BLaER1 treated with 17β-estradiol and CSF1 and Interleukin-3, amounts not matched to agents 10 nM and 100 nM (cell line): Measurements from ENCODE around the gene CDHR3.

Source experiments
- H3K27ac ChIP-seq, 11 experiments: shearing (Covaris generic); formaldehyde crosslinking; 2 replicates each; pipeline ENCODE4 v1.8.1; 2022
- H3K27me3 ChIP-seq, 11 experiments: shearing (Covaris generic); formaldehyde crosslinking; 2 replicates each; pipeline ENCODE4 v1.8.1; 2022
- H3K36me3 ChIP-seq, 11 experiments: shearing (Covaris generic); formaldehyde crosslinking; 2 replicates each; pipeline ENCODE4 v1.8.1; 2022
- H3K4me1 ChIP-seq, 10 experiments: shearing (Covaris generic); formaldehyde crosslinking; 2 replicates each; pipeline ENCODE4 v1.8.1; 2022
- H3K4me2 ChIP-seq, 11 experiments: shearing (Covaris generic); formaldehyde crosslinking; 2 replicates each; pipeline ENCODE4 v1.8.1; 2022
- H3K4me3 ChIP-seq, 10 experiments: shearing (Covaris generic); formaldehyde crosslinking; 2 replicates each; pipeline ENCODE4 v1.8.1; 2022
- H3K9ac ChIP-seq, 11 experiments: shearing (Covaris generic); formaldehyde crosslinking; 2 replicates each; pipeline ENCODE4 v1.8.1; 2022
- H3K9me3 ChIP-seq, 11 experiments: shearing (Covaris generic); formaldehyde crosslinking; replicated peaks in 1 of 11; 2 replicates each; pipeline ENCODE4 v1.8.1; 2022
- H4K20me1 ChIP-seq, 11 experiments: shearing (Covaris generic); formaldehyde crosslinking; 2 replicates each; pipeline ENCODE4 v1.8.1; 2022
- Cebpa-rat ChIP-seq, 11 experiments: shearing (Covaris generic); IDR thresholded peaks; 2 replicates each; pipeline ENCODE4 v1.8.1; 2022

CDHR3 gene

DNA sequence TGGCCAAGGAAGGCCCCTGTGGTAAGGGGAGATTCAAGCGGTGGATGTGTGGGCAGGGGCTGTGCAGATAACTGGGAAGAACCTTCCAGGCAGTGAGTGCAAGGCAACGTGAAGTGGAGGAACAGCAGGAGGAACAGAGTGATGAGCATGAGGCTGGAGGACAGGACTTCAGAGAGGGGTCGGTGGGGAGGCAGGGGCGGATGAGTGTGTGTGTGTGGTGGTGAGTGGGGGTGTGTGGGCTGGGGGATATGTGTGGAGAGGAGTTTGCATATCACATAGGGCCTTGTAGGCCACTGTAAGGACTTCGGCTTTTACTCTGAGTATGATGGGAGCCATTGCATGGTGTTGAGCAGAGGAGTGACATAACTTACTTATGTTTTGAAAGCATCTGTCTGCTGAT lies 75.2 kb downstream of the CDHR3 start:
- Histone ChIP-seq H3K9me3 (peaks cover 0 to 9% (median 0%) of the 10 kb centered on the region in 11 experiments; a peak in 8 of 22 replicates), H3K27me3 (no peaks in the 10 kb centered on the region), H3K4me3 (no peak overlapping the region), H3K4me1 (no peaks in the 10 kb centered on the region), H3K36me3 (no peaks in the 10 kb centered on the region), H4K20me1 (0 out of 22 replicates have a peak, but pooled peaks cover 0 to 4% (median 0%) of the 10 kb centered on the region in 11 experiments), H3K27ac (no peak overlapping the region), H3K9ac (no peak overlapping the region), H3K4me2 (no peak overlapping the region)
- TF ChIP-seq Cebpa-rat (IDR thresholded peaks at IDR 0.05) = no peak

- no peak for TF ChIP-seq Cebpa-rat (IDR thresholded peaks at IDR 0.05)
These were observed 75.9 kb downstream of the CDHR3 start for GRCh38 chr7:106038916-106039315.

DNA sequence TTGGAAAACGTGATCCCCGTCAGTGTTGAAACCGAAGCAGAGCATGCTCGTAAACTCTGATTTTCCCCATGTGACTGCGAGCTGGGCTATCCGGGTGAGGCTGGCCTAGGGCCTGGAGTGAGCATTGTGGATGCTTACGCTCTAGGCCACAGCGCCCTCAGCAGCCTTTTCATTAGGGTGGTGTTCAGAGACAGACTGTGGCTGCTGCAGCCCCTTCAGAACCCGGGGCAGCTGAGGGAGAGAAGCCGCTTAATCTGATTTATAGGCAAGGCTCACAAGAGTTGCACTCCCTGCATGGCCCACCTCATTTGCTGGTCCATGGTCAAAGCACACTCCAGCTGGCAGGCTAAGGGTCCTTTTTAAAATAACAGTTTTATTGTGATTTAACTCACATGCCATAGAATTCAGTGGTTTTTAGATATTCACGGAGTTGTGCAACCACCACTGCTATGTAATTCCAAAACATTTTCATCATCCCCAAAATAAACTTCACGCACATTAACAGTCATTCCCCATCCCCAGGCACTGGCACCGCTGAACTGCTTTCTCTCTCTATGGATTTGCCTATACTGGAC lies 76.5 kb downstream of the CDHR3 start:
- H4K20me1 ChIP-seq = 0 out of 22 replicates have a peak, but pooled peaks cover 0 to 4% (median 0%) of the 10 kb centered on the region in 11 experiments
- no peak overlapping the region for H3K4me3 ChIP-seq
- TF ChIP-seq Cebpa-rat (IDR thresholded peaks at IDR 0.05) = no peak
- no peak overlapping the region for H3K27ac ChIP-seq
- no peaks in the 10 kb centered on the region for H3K4me1 ChIP-seq
- H3K27me3 ChIP-seq = no peaks in the 10 kb centered on the region
- no peaks in the 10 kb centered on the region for H3K36me3 ChIP-seq
- no peak overlapping the region for H3K9ac ChIP-seq
- no peak overlapping the region for H3K4me2 ChIP-seq
- H3K9me3 ChIP-seq = no peaks in the 10 kb centered on the region

More at GRCh38 chr7:106038916-106039315, 75.9 kb downstream of the CDHR3 start:
- H3K27ac ChIP-seq = no peak overlapping the region
- no peak overlapping the region for H3K9ac ChIP-seq
- peaks cover 0 to 4% (median 0%) of the 10 kb centered on the region in 11 experiments; a peak in 7 of 22 replicates for H3K9me3 ChIP-seq
- no peaks in the 10 kb centered on the region for H3K36me3 ChIP-seq
- no peak overlapping the region for H3K4me2 ChIP-seq
- no peaks in the 10 kb centered on the region for H3K4me1 ChIP-seq
- H4K20me1 ChIP-seq = 0 out of 22 replicates have a peak, but pooled peaks cover 0 to 4% (median 0%) of the 10 kb centered on the region in 11 experiments
- no peaks in the 10 kb centered on the region for H3K27me3 ChIP-seq
- no peak overlapping the region for H3K4me3 ChIP-seq

DNA sequence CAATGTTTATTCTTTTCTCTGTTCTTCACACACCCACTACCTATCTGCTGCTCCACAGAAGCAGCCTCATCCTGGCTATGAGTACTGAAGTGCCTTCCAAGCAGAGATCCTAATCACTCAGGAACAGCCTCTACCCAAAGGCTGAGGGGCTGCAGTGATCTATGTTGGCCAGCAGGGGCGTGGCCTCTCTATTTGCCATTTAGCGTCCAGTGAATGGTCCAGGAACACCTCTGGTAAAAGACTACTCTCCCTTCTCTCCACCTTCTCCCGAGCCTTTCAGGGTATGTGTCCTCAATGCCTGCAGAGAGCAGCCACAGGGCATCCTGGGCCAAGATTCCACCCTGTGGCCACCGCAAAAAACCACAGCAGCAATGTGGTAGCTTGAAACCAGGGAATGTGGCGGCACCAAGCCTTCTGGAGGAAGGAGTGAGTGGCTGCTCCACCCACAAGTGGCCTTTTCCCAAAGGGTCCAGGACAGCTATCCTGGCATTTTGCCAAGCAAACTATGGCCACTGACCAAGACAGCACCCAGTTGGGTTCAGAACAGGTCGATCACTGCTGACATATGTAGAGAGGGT lies 78.2 kb downstream of the CDHR3 start:
- Histone ChIP-seq H3K9ac (no peak overlapping the region), H4K20me1 (0 out of 22 replicates have a peak, but pooled peaks cover 0 to 4% (median 0%) of the 10 kb centered on the region in 11 experiments), H3K27me3 (no peaks in the 10 kb centered on the region), H3K9me3 (no peaks in the 10 kb centered on the region), H3K4me3 (no peak overlapping the region), H3K4me2 (no peak overlapping the region), H3K36me3 (no peaks in the 10 kb centered on the region), H3K4me1 (no peaks in the 10 kb centered on the region), H3K27ac (no peak overlapping the region)
- no peak for TF ChIP-seq Cebpa-rat (IDR thresholded peaks at IDR 0.05)

- no peaks in the 10 kb centered on the region for H3K9me3 ChIP-seq
- H3K4me2 ChIP-seq = 0 out of 22 replicates have a peak overlapping the region, but pooled peaks of 1 of the 11 experiments have one; percentile 13
- TF ChIP-seq Cebpa-rat (IDR thresholded peaks at IDR 0.05) = no peak
- no peak overlapping the region for H3K4me3 ChIP-seq
- no peak overlapping the region for H3K9ac ChIP-seq
- no peaks in the 10 kb centered on the region for H3K4me1 ChIP-seq
- no peaks in the 10 kb centered on the region for H3K36me3 ChIP-seq
- H3K27me3 ChIP-seq = no peaks in the 10 kb centered on the region
- H4K20me1 ChIP-seq = 0 out of 22 replicates have a peak, but pooled peaks cover 0 to 4% (median 0%) of the 10 kb centered on the region in 11 experiments
- no peak overlapping the region for H3K27ac ChIP-seq
These were observed 79.1 kb downstream of the CDHR3 start for GRCh38 chr7:106042196-106042611.

- no peak for TF ChIP-seq Cebpa-rat (IDR thresholded peaks at IDR 0.05)
- Histone ChIP-seq H3K4me2 (no peak overlapping the region), H3K27me3 (no peaks in the 10 kb centered on the region), H4K20me1 (0 out of 22 replicates have a peak, but pooled peaks cover 0 to 4% (median 0%) of the 10 kb centered on the region in 11 experiments), H3K4me1 (peaks cover 0 to 15% (median 12%) of the 10 kb centered on the region in 10 experiments; a peak in 14 of 20 replicates), H3K27ac (no peak overlapping the region), H3K9ac (no peak overlapping the region), H3K36me3 (no peaks in the 10 kb centered on the region), H3K9me3 (no peaks in the 10 kb centered on the region), H3K4me3 (no peak overlapping the region)
These were observed 82.1 kb downstream of the CDHR3 start for GRCh38 chr7:106045139-106045538.

- Histone ChIP-seq H3K27me3 (no peaks in the 10 kb centered on the region), H3K4me2 (no peak overlapping the region)
These were observed 82.5 kb downstream of the CDHR3 start for GRCh38 chr7:106045586-106045985.

GRCh38 chr7:106047184-106047583 lies 84.1 kb downstream of the CDHR3 start:
- Histone ChIP-seq H3K9me3 (peaks cover 0 to 11% (median 8%) of the 10 kb centered on the region in 11 experiments; a peak in 15 of 22 replicates), H3K27me3 (no peaks in the 10 kb centered on the region), H3K9ac (no peak overlapping the region), H3K36me3 (no peaks in the 10 kb centered on the region), H4K20me1 (no peaks in the 10 kb centered on the region), H3K27ac (no peak overlapping the region), H3K4me1 (peaks cover 0 to 18% (median 14%) of the 10 kb centered on the region in 10 experiments; a peak in 14 of 20 replicates), H3K4me3 (no peak overlapping the region), H3K4me2 (no peak overlapping the region)
- no peak for TF ChIP-seq Cebpa-rat (IDR thresholded peaks at IDR 0.05)

More at GRCh38 chr7:106045586-106045985, 82.5 kb downstream of the CDHR3 start:
- no peaks in the 10 kb centered on the region for H3K36me3 ChIP-seq
- TF ChIP-seq Cebpa-rat (IDR thresholded peaks at IDR 0.05) = no peak
- H4K20me1 ChIP-seq = 0 out of 22 replicates have a peak, but pooled peaks cover 0 to under 1% (median 0%) of the 10 kb centered on the region in 11 experiments
- H3K27ac ChIP-seq = no peak overlapping the region
- H3K4me3 ChIP-seq = no peak overlapping the region
- H3K9me3 ChIP-seq = no peaks in the 10 kb centered on the region
- peaks cover 0 to 18% (median 14%) of the 10 kb centered on the region in 10 experiments; a peak in 14 of 20 replicates for H3K4me1 ChIP-seq
- H3K9ac ChIP-seq = no peak overlapping the region

DNA sequence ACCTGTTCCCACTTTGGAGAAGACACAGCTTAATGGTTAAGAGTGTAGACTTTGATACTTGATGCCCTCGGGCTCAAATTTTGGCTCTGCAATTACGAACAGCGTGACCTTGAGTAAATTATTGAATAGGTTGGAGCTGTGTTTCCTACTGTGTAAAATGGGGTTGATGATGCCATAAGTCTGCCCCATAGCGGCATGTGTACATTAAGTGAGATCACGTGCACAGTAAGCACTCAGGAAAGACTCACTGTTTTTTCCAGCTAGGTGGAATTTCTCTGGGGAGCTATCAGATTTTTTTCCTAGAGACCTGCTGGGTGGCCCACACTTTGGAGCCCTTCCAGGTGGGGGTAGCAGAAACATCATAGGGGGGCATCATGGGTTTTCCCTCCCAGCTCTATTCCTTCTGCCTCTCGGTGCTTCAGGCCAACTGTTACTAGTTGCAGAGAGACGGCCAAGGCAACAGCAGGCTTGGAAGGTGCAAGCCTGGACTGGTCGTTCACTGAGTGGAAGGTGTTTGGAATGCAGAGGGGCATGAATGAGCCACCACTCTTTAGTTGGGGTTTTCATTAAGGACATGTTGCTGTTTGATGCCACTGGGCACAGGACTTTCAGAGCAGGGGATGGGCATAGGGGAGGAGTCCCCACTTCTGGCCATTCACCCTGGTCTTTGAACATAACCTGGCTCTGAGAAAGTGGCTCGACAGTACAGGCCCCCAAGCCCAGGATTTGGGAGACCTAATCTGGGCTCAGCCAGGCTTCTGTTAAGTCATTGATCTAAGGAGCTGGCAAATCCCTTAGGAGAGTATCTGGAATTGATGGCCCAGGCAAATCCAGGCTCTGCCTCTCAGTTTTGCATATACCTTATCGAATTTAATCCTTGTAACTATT lies 85.0 kb downstream of the CDHR3 start:
- H3K27me3 ChIP-seq = no peaks in the 10 kb centered on the region
- H3K4me3 ChIP-seq = no peak overlapping the region
- no peak overlapping the region for H3K4me2 ChIP-seq
- no peak overlapping the region for H3K27ac ChIP-seq
- no peaks in the 10 kb centered on the region for H4K20me1 ChIP-seq
- no peaks in the 10 kb centered on the region for H3K36me3 ChIP-seq
- peaks cover 0 to 18% (median 14%) of the 10 kb centered on the region in 10 experiments; a peak in 14 of 20 replicates for H3K4me1 ChIP-seq
- no peak overlapping the region for H3K9ac ChIP-seq
- H3K9me3 ChIP-seq = peaks cover 0 to 11% (median 8%) of the 10 kb centered on the region in 11 experiments; a peak in 15 of 22 replicates
- TF ChIP-seq Cebpa-rat (IDR thresholded peaks at IDR 0.05) = no peak
